Spinal cord (tissue), 10 donors: ENCODE data around the gene NME9. TPM values are rescaled to one million over a fixed set of nuclear protein-coding genes. Genes with fewer than 3 reads are reported as not detected.

Experiments
- DNase-seq, 6 donors: peaks; one replicate each; pipeline versions ENCODE4 v3.0.0 to v3.0.0-alpha.2; 2013 to 2015; ENCODE audit warnings: low spot score in 6 of 6, low read depth in 4 of 6
- H3K27ac ChIP-seq: one replicate; pipeline ENCODE4 v1.5.1; 2013; ENCODE audit warnings: low read depth, low read length, control low read depth
- H3K27me3 ChIP-seq: one replicate; pipeline ENCODE4 v1.6.1; 2013; ENCODE audit warnings: low read length; ENCODE audit not compliant: control insufficient read depth, insufficient read depth
- H3K36me3 ChIP-seq: one replicate; pipeline ENCODE4 v1.6.1; 2013; ENCODE audit warnings: low read length; ENCODE audit not compliant: control insufficient read depth, insufficient read depth
- H3K4me1 ChIP-seq: one replicate; pipeline ENCODE4 v1.6.1; 2013; ENCODE audit warnings: low read length; ENCODE audit not compliant: control insufficient read depth, insufficient read depth
- H3K4me3 ChIP-seq: one replicate; pipeline ENCODE4 v1.5.1; 2013; ENCODE audit warnings: low read depth, low read length, control low read depth
- H3K9me3 ChIP-seq: one replicate; pipeline ENCODE4 v1.6.1; 2013; ENCODE audit warnings: low read length; ENCODE audit not compliant: control insufficient read depth, insufficient read depth
- WGBS: methylation state at CpG from one replicate; pipeline ENCODE4 v1.1.5; 2013; ENCODE audit warnings: missing lambda C conversion rate; ENCODE audit not compliant: insufficient coverage; 5-methylcytosine and 5-hydroxymethylcytosine counted together
- polyA plus RNA-seq, 2 donors: library from polyadenylated mRNA; unstranded; fragments of 120-200 nt; gene quantifications; one replicate each; pipeline ENCODE4 v1.2.1, GENCODE V29; 2013; ENCODE audit not compliant: insufficient read length in 2 of 2
- total RNA-seq, 2 donors: library from RNA; depleted of rRNA in 1 of 2; stranded (reverse); fragments of 120-200 nt in 1 of 2; fragments of >200 nt in 1 of 2; gene quantifications; one replicate each; pipeline versions ENCODE4 v1.2.3 to v1.2.4, GENCODE V29; 2013 to 2014
- donor health status: healthy.

The NME9 gene
- total and polyA plus RNA-seq, 4 donors: 5.6 to 9.6 (median 8.3) TPM

DNA sequence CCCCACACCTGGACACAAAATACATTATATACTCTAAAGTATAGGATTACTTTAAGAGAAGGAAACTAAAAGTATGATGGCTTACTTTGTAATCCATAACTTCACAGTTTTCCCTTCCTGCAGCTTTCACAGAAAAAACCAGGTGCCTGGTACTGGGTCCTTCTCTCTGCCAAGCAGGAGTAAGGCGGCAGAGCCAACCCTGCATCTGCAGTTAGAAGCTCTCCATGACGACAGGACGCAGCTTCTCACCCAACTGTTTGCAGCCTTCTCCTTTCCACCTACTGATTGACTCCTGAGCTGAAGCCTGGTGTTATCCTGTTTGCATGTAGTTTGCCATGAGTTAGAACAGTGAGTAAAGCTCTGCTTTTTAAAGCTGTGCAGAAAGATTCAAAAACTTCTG, 25.4 kb upstream of the NME9 start:
- H3K27ac ChIP-seq: no peak overlapping the region
- 86% methylated on average over 1 of the region's 3 CpGs for WGBS

DNA sequence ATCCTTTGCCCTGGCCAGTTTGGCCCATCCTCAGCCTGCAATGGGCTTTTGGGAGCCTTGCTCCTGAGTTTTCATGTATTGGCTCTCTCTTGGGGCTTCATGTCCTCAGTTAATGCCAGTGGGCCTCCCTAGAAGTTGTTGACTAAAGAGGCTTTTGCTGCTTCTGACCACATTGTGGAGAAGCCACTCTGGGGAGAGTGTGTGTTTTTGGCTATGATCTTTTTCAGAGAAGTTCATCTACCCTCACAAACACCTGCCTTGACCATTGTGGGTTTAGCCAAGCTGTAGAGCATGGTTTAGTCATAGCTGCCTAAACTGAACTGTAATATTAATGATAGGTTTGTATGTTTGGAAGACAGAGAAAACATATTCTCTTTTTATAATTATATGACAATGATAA, 24.7 kb upstream of the NME9 start:
- no peak for DNase-seq

More for the DNA sequence above, 25.4 kb upstream of the NME9 start:
- Histone ChIP-seq H3K9me3 (no peaks in the 10 kb centered on the region), H3K27me3 (no peaks in the 10 kb centered on the region), H3K4me3 (no peak overlapping the region), H3K36me3 (peaks cover 5% of the 10 kb centered on the region), H3K4me1 (peaks cover 47% of the 10 kb centered on the region)
- no peak for DNase-seq

DNA sequence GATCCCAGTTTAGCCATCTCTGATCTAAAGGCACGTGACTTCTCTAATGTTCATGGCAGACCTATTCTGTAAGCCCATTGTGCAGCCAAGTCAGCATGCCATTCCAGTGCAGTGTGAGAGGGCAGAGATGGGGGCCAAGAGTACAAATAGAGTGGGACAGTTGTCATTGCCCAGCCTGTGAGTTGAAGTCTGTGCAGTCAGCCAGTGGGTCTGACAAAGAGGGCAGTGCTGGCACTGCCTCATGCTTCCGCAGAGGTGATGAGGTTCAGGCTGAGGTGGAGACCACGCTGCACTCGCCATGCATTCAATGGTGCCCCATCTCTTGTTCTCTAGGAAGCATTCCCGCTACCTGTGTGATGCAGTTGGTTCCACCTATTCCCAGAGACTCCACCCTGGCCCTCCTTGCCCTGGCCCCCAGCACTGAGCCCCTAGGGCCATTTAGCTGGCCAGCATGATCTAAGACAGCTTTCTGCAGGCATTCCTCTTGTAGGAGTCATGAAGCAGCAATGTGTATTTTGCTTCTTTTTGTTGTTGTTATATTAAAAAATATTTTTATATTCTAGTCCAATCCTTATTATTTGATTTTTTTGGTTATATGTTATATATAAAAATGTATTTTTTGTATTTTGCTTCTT, 22.4 kb upstream of the NME9 start:
- H3K36me3 ChIP-seq: peaks cover 4% of the 10 kb centered on the region
- DNase-seq: no peak
- H3K9me3 ChIP-seq: no peaks in the 10 kb centered on the region
- 92% methylated on average over 5 of the region's 5 CpGs for WGBS
- H3K4me1 ChIP-seq: peaks cover 38% of the 10 kb centered on the region
- no peak overlapping the region for H3K27ac ChIP-seq
- H3K4me3 ChIP-seq: no peak overlapping the region
- no peaks in the 10 kb centered on the region for H3K27me3 ChIP-seq

More for the DNA sequence above, 24.7 kb upstream of the NME9 start:
- H3K27me3 ChIP-seq: no peaks in the 10 kb centered on the region
- no peak overlapping the region for H3K4me3 ChIP-seq
- peaks cover 47% of the 10 kb centered on the region for H3K4me1 ChIP-seq
- no peak overlapping the region for H3K27ac ChIP-seq
- H3K9me3 ChIP-seq: no peaks in the 10 kb centered on the region
- H3K36me3 ChIP-seq: peaks cover 4% of the 10 kb centered on the region

DNA sequence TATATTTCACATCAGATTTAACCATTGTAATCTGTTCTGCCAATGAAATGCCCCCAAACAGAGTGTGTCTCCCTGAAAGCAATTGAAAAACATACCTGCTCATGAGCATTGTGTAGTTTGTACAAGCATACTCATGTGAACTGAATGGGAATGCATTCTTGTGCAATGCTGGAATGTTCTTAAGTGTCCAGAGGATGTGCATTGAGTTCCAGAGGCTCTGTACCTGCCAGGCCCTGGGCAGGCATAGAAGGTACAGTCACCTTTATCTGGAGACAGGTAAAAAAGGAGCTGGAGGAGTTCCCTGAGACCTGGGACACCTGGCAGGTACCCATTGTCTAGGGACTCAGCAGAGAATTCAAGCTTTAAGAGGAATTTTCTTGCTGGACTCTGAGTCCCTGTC, 21.5 kb upstream of the NME9 start:
- no peak for DNase-seq
- Histone ChIP-seq H3K36me3 (peaks cover 4% of the 10 kb centered on the region), H3K27ac (no peak overlapping the region), H3K4me1 (peaks cover 32% of the 10 kb centered on the region), H3K27me3 (no peaks in the 10 kb centered on the region), H3K4me3 (no peak overlapping the region), H3K9me3 (no peaks in the 10 kb centered on the region)

DNA sequence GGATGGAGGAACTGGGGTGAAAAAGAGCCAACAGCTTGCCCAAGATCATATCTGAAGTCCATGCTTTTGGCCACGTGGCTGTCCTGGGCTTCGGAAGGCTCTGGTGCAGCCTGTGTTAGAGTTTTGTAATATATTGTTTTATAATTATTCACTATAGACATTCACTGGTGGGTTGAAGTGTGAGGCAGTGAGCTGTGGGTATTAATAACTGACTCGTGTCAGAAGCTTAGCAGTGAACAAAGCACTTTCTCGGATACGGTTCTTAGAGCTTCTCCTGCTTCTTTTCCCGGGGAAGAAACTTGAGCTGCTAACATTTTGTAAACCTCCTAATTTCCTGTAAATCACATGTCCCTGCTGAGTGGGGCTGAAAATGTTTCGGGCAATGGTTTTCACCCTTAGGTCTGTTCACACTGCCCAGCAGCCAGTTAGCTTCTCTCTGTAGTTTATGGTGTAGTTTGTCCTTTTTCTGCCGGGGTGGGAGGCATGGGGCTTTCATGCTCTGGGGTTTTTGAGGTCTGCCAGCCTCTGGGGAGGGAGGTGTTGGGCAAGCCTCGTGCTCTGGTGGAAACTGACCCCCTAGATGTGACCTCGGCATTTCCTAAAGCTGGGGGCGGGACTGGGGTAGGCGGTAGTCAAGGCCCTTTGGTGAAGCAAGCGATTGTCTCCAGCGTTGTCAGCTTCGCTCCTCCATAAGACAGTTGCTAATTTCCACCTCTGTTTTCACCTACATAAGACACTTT, 20.4 kb upstream of the NME9 start:
- peak in 2 of 6 donors; percentile 32 to 43 for DNase-seq
- peaks cover 32% of the 10 kb centered on the region for H3K4me1 ChIP-seq
- H3K27me3 ChIP-seq: no peaks in the 10 kb centered on the region
- no peaks in the 10 kb centered on the region for H3K36me3 ChIP-seq
- peak overlapping the region; percentile 83 for H3K27ac ChIP-seq
- 47% methylated on average over 5 of the region's 15 CpGs for WGBS
- peak overlapping the region; percentile 58 for H3K4me3 ChIP-seq
- no peaks in the 10 kb centered on the region for H3K9me3 ChIP-seq

DNA sequence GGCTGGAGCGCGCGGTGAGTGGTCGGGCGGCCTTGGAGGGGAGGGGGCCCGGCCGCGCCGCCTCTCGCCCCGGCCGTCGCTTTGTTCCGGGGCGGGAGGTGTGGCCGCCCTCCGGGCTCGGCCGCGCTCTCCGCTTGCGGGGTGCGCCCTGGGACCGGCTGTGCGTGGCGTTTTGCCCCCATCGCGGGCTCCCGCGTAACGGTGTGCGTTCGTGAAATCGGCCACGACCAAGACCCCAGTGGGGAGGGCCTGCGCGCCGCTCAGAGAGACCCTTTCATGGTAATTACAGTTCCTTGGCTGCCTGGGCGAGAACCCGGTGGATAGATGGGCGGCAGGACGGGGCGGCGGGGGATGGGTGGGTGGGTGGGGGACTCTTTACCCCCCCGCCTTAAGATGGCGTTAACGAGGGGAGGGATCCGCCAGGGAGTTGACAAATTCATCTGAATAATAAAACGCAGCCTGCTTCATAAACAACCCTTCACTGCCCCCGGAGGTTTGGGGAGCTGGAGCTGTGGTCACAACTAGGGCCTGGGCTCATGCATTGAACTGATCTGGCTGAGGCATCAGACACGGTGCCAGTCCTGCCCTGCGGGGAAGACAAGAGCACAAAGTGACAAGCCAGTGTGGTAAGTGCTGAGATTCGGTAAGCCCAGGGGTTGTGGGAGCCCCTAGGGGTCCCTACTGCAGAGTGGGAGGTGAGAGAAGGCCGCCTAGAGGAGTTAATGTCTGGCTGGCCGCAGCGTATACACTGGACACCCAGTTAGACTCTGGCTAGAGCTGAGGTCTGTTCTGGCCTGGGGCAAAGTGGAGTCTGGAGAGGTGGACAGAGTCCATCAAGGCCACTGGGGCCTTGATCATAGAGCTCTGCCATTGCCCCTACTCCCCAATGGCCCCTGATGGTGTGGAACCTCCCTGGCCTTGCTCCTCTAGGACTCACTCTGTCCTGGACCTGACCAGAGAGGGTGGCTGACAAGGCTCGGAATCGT, 19.4 kb upstream of the NME9 start:
- Histone ChIP-seq H3K27ac (peak overlapping the region; percentile 83), H3K9me3 (no peaks in the 10 kb centered on the region), H3K4me1 (peaks cover 32% of the 10 kb centered on the region), H3K36me3 (no peaks in the 10 kb centered on the region), H3K4me3 (peak overlapping the region; percentile 58), H3K27me3 (no peaks in the 10 kb centered on the region)
- peak in 2 of 6 donors; percentile 71 to 75 for DNase-seq
- 3% methylated on average over 40 of the region's 58 CpGs for WGBS

DNA sequence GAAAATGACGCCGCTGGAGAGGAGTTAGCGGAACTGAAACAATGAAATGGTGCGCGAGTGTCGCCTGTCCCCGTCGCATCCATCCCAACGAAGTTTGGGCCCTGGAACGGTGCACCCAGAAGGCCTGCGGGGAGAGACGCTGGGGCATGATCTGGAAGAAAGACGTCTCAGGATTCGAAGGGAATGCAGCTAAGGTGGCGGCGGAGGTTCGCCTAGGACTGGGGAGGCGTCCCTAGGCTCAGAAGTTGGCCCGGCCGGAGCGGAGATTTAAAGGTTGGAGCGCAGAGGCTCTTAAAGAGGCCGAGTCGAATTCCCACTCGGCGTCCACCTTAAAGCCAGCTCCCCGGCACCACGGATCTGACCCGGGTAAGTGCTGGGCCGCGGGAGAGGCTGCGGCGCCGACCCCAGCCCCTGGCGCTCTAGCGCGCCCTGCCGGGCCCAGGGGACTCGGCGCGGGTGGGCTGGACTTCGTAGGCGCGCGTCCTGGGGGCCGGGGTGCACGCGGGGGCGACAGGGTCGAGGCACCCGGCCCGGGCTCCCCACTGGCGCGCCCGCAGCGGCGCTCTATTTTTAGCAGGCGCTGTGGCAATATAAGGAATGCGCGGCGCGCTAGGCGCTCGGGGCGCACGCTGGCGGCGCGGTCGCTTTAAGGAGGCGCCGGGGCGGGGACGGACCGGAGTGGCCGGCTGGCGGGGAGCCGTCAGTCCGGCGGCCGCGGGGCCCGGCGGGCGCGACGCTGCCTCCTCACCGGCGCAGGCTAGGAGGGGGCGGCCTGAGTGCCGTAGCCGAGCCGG, 18.5 kb upstream of the NME9 start, which contains the start of gene MRAS:
Gene MRAS (plus strand): TSS at position 620 of the 794 bp plus-strand sequence. CDS start 24,305 bp downstream, outside the sequence.
- no peaks in the 10 kb centered on the region for H3K27me3 ChIP-seq
- H3K27ac ChIP-seq: peak within 1 kb of the TSS; percentile 87
- peaks cover 32% of the 10 kb centered on the region for H3K4me1 ChIP-seq
- under 1% methylated on average over 93 of the region's 93 CpGs for WGBS
- no peaks in the 10 kb centered on the region for H3K9me3 ChIP-seq
- DNase-seq: peak in 2 of 6 donors; percentile 81 to 89
- no peaks in the 10 kb centered on the region for H3K36me3 ChIP-seq
- peak within 1 kb of the TSS; percentile 80 for H3K4me3 ChIP-seq

DNA sequence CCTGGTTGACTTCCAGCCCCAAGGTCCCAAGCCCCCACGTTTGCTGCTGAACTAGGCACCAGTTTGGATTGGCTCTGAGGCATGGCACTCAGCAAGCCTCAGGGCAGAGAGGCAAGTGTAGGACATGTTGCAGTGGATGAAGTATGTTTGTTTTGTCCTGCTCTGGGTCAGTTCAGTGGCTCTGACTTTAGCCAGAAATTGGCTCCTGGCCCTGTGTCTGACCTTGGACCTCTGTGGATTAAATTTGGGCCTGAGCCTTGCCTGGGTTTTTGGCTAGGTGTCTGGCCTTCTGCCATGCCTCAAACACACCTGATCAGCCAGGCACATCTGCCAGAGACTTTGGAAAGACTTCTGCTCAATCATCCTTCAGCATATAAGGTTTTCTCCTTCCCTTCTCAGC, 15.1 kb upstream of the NME9 start:
- Histone ChIP-seq H3K4me3 (no peak overlapping the region), H3K27me3 (no peaks in the 10 kb centered on the region), H3K27ac (no peak overlapping the region), H3K4me1 (peaks cover 17% of the 10 kb centered on the region), H3K36me3 (no peaks in the 10 kb centered on the region), H3K9me3 (no peaks in the 10 kb centered on the region)
- 75% methylated on average over 1 of the region's 1 CpG for WGBS
- DNase-seq: no peak

DNA sequence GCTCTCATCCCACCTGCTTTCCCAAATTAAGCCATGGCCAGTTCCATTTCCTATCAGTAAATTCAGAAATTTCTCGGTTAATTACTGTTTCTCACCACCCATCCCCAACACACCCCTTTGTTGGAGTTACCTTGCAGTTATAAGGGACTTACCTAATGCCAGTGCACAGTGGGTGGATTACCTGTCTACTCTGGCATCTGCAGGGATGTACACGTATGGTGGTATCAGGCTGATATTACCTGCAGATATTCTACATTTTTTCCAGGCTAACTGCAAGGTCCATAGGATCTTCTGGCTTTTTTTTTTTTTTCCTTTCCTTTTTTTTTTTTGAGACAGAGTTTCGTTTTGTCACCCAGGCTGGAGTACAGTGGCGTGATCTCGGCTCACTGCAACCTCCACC, 10.9 kb upstream of the NME9 start:
- Histone ChIP-seq H3K36me3 (no peaks in the 10 kb centered on the region), H3K9me3 (no peaks in the 10 kb centered on the region), H3K27me3 (no peaks in the 10 kb centered on the region), H3K4me3 (no peak overlapping the region), H3K4me1 (no peaks in the 10 kb centered on the region), H3K27ac (no peak overlapping the region)
- 83% methylated on average over 1 of the region's 5 CpGs for WGBS
- DNase-seq: no peak
